ENCODE measurements around the gene CHSY1. TPM values are rescaled to one million over a fixed set of nuclear protein-coding genes. Genes with fewer than 3 reads are reported as not detected.

The CHSY1 gene
- total RNA-seq, 1 experiment from 2014 or later, result 24.5 TPM

DNA sequence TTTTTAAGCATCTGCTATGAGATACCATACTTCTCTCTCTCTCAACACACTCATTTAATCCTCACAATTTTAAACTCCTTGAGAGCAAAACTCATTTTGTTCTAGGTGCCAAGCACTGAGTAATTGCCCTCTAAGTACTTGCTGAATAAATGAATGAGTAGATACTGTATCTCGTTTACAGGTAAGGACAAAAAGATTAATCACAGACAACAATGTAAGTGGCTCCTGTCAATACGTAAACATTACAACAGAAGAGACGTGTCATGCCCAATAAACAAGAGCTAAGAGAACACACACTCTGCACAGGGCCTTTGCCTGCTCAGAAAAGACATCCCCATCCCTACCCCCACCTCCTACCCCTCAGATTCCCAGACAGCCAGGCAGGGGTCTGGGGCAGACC is 59.8 kb downstream of the CHSY1 start:
- DNase-seq (ENCODE audit: extremely low read depth, low read depth), result no peak

DNA sequence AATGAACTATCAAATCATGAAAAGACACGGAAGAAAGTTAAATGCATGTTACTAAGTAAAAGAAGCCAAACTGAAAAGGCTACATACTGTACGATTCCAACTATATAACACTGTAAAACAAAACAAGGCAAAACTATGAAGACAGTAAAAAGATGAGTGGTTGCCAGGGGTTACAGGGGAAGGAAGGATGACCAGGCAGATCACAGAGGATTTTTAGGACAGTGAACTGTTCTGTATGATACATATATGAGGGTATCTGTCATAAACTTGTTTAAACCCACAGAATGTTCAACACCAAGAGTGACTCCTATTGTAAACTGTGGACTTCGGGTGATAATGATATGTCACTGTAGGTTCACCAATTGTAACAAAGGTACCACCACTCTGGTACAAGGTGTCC is 60.6 kb downstream of the CHSY1 start:
- DNase-seq (ENCODE audit: extremely low read depth, low read depth), result no peak

- no peak for DNase-seq (ENCODE audit: extremely low read depth, low read depth)
Observed at GRCh38 chr15:101190092-101190595, 61.7 kb downstream of the CHSY1 start.

DNA sequence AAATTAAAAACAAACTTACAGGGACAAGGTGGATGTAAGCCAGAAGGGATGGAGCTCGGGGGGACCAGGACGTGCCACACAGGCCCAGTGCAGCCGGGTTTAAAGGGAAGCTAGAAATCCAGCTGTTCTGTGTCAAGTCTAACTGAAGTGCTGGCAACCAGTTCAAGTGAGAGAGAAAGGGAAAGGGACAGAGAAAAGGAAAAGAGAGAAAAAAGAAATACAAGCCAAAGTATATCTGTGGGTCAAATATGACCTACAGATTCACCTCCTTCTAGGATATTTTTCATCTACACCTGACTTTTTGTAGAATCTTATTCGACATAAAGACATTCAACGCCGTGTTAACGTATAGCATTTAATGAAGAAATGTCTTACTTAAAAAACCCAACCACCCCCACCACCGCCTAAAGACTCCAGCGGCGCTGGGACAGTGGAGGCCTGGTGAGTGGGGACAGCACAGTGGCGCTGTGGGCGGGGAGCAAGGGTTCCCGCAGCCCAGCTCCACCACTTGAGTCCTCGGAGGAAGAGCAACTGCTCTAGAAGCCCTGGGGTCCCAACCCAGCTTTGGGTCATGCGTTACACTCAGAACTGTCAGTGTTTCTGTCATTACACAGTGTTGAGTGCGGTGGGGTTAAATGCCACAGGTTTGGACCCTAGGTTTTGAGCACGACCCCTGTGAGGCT is 62.3 kb downstream of the CHSY1 start:
- DNase-seq (ENCODE audit: extremely low read depth, low read depth), result no peak

DNA sequence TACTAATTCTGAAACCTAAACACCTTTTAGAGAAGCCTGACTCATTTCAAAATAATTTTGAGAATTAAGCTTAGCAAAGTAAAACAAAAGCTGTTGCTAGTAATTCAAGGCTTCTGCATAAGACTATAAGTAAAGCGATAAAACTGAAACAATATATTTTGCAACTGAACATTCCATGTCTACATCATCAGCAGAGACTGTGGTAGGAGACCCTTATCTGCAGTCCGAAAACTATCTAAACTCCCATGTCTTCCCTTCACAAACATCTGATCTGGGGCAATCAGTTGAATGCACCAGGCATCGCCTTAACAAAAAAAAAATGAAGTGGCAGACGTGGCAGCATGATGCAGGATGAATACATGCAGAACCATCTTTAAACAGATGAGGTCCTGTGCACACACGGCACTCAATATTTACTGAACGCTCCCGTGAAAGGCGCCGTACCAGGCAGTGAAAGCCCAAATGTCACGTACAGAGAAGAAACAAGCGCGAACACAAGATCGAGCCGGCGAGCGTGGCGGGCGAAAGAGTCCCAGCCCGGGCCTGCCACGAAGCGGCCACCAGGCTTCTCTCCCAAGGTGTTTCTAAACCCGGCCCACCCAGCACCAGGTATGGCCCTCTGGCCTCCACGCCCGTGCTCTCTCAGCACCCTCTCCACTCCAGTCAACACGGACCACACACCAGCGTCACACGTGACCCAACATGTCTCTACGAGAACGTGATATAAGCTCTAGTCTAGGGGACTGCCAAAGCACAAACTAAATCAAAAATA is 63.0 kb downstream of the CHSY1 start:
- no peak for DNase-seq (ENCODE audit: extremely low read depth, low read depth)

GRCh38 chr15:101187820-101188636 is 63.8 kb downstream of the CHSY1 start:
- no peak for DNase-seq (ENCODE audit: extremely low read depth, low read depth)

DNA sequence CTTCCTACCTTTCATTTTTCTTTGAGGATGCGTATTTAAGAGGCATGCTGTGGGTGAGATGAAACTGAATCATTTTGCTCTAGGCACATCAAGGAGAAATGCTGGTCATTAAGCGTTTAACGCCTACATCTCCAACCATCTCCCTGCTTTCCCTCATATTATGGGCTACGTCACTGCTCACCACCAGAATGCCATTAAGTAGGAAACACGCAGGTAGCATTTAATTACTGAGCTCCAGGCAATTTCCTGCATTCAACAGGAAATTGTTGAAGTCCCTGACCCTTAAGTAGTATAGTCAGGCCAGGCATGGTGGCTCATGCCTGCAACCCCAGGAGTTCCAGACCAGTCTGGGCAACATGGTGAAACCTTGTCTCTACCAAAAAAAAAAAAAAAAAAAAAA is 66.1 kb downstream of the CHSY1 start:
- DNase-seq (ENCODE audit: extremely low read depth, low read depth), result no peak

- DNase-seq (ENCODE audit: extremely low read depth, low read depth), result no peak
Observed at GRCh38 chr15:101185336-101185735, 66.5 kb downstream of the CHSY1 start.

DNA sequence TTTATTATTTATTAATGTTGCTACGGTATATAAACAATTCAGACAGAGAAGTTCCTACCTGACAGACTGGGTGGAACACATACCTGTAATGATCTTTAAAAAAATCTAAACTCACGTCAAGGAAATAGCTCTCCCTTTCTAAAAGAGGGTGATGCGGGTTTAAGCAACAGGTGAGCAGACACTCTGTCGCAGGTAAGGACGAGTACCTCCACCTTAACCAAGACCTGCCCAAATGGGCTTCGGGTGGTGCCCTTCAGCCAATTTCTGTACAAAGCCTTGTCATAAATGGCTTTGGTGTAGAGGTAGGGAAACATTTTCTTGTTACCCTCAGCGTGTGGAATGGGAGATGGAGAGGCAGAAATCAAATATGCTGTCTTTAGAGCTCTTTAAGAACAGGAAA is 67.0 kb downstream of the CHSY1 start:
- no peak for DNase-seq (ENCODE audit: extremely low read depth, low read depth)

GRCh38 chr15:101183931-101184305 is 67.9 kb downstream of the CHSY1 start:
- no peak for DNase-seq (ENCODE audit: extremely low read depth, low read depth)

DNA sequence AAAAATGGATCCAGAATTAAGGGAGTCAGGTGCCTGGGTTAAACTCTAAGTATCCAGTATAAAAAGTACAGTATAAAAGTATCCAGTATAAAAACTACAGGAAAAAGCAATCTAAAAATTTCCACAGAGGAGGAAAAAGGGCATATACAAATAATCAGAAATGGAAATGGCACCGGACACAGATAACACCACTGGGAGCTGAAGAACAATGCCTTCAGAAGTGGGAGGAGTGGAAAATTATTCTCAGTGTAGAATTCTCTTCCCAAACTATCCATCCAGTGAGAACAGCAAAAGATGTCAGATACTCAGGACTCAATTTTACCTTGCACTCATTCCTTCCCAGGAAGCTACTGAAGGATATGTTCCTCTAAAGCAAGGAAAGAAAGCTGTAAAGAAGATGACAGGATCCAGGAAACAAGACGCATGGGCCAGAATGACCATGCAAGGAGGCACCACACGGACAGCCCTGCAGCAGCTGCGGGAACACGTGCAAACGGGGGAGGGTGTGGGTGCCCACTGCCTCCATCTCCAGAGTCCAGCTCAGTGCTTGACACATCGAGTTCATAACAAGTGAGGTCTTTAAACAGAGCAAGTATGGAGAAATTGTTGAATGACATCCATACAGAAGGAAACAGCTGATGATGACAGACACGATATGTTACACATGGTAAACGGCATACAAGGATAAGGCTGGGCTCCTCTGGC is 68.5 kb downstream of the CHSY1 start:
- DNase-seq (ENCODE audit: extremely low read depth, low read depth), result no peak

DNA sequence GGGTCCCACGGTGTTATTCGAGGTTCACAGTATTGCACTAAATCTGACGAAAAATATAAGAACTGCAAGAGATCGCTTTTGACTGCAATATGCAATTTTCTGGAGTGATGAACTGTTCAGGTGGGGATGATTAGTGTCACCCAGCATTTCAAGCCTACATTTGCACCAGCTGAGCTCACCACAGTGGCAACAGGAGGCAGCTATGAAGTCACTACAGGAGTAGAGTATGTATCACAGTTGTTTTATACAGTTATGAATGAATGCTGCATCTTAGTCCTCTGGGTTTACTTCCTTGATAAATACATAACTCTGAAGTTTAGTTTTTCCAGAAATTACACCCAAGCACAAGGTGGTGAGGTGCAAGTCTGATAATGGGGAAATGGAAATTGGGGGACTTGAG is 69.6 kb downstream of the CHSY1 start:
- DNase-seq (ENCODE audit: extremely low read depth, low read depth), result no peak

GRCh38 chr15:101181349-101181748 is 70.5 kb downstream of the CHSY1 start:
- no peak for DNase-seq (ENCODE audit: extremely low read depth, low read depth)

- no peak for DNase-seq (ENCODE audit: extremely low read depth, low read depth)
Observed at GRCh38 chr15:101180620-101181307, 71.1 kb downstream of the CHSY1 start.

- no peak for DNase-seq (ENCODE audit: extremely low read depth, low read depth)
Observed at GRCh38 chr15:101179341-101180153, 72.3 kb downstream of the CHSY1 start.

DNA sequence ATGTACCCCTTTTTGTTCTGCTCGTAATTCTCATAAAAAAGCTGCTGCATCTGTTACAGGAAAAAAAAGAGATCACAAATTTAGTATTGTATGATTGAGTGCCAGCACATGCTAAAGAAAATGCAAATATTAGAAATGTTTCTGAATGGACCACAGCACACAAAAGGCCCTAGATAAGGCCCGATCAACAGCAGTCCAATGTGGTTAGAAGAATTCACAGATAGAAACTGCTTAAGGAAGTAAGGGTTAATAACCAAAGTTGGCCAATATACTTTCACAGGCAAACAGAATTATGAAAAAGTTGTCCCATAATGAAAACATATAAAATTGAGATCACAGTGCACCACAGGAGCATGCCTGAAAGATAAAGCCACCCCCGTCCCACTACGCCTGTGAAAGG is 72.9 kb downstream of the CHSY1 start:
- no peak for DNase-seq (ENCODE audit: extremely low read depth, low read depth)

- DNase-seq (ENCODE audit: extremely low read depth, low read depth), result no peak
Observed at GRCh38 chr15:101178479-101178878, 73.4 kb downstream of the CHSY1 start.

GRCh38 chr15:101177866-101178265 is 74.0 kb downstream of the CHSY1 start:
- DNase-seq (ENCODE audit: extremely low read depth, low read depth), result no peak

DNA sequence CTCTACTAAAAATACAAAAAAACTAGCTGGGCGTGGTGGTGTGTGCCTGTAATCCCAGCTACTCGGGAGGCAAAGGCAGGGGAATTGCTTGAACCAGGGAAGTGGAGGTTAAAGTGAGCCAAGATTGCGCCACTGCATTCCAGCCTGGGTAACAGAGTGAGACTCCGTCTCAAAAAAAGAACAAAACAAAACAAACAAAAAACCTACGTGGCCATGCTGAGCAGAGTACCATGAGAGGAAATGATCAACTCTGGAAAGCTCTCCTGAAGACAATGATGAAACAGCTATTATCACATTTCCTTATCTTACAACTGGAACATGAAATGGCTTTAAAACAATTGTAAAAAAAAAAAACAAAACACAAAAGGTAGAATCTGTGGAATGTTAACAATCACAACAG is 75.2 kb downstream of the CHSY1 start:
- no peak for DNase-seq (ENCODE audit: extremely low read depth, low read depth)

Data from NCI-H460 (cell line).